Stimulated activated naive CD4-positive, alpha-beta T cell (primary cell): ENCODE results near the gene CPA5.
A peak's percentile ranks its signal among the peaks of the same experiment; 100 is the strongest.

ENCODE experiments used
- DNase-seq, 6 experiments: peaks; one replicate each; lab custom pipeline; 2025; lab: John Stamatoyannopoulos, UW

Gene CPA5

GRCh38 chr7:130379019-130379418, 34.4 kb downstream of the CPA5 start:
- DNase-seq: no peak

- DNase-seq: no peak
Observed at GRCh38 chr7:130379532-130379920, 34.9 kb downstream of the CPA5 start.

GRCh38 chr7:130379921-130380860, 35.6 kb downstream of the CPA5 start, which contains the start of gene CPA1:
Gene CPA1 (plus strand): TSS chr7:130380494. CDS start chr7:130380521, 27 bp downstream.
- DNase-seq: no peak

- DNase-seq: no peak
Observed at GRCh38 chr7:130380861-130381455, 36.3 kb downstream of the CPA5 start.

GRCh38 chr7:130381468-130382312, 37.1 kb downstream of the CPA5 start:
- DNase-seq: no peak

- DNase-seq: no peak
Observed at GRCh38 chr7:130383187-130383980, 38.8 kb downstream of the CPA5 start.

- DNase-seq: no peak
Observed at GRCh38 chr7:130384371-130384801, 39.8 kb downstream of the CPA5 start.

- no peak for DNase-seq
Observed at GRCh38 chr7:130384841-130385599, 40.4 kb downstream of the CPA5 start.

GRCh38 chr7:130385600-130386066, 41.0 kb downstream of the CPA5 start:
- no peak for DNase-seq

- no peak for DNase-seq
Observed at GRCh38 chr7:130386876-130387275, 42.3 kb downstream of the CPA5 start.

GRCh38 chr7:130387306-130387627, 42.7 kb downstream of the CPA5 start:
- no peak for DNase-seq

GRCh38 chr7:130387628-130388403, 43.2 kb downstream of the CPA5 start:
- no peak for DNase-seq

GRCh38 chr7:130388671-130389070, 44.1 kb downstream of the CPA5 start:
- no peak for DNase-seq

- DNase-seq: no peak
Observed at GRCh38 chr7:130390486-130390885, 45.9 kb downstream of the CPA5 start.

- DNase-seq: no peak
Observed at GRCh38 chr7:130393101-130393561, 48.5 kb downstream of the CPA5 start.

- DNase-seq: no peak
Observed at GRCh38 chr7:130393841-130394411, 49.3 kb downstream of the CPA5 start.

- peak in 4 of 6 experiments; percentile 6 to 63 (median 51) for DNase-seq
Observed at GRCh38 chr7:130394421-130395195, 50.0 kb downstream of the CPA5 start.

GRCh38 chr7:130395421-130395820, 50.8 kb downstream of the CPA5 start:
- no peak for DNase-seq

GRCh38 chr7:130396109-130396508, 51.5 kb downstream of the CPA5 start:
- no peak for DNase-seq
